HG02885 (cell line): ENCODE data around the gene WNT10A.
"Not testable (repeated sequence)": the region's sequence is repeated elsewhere in the genome, so short reads cannot be mapped to it uniquely, and the experiment has no call there.

Experiments
- ATAC-seq: cut with Tn5 transposase; IDR thresholded peaks from one replicate; pipeline ENCODE4 v1.9.1; 2021; ENCODE audit warnings: mild to moderate bottlenecking; ENCODE audit not compliant: unreplicated experiment, poor library complexity

The WNT10A gene

DNA sequence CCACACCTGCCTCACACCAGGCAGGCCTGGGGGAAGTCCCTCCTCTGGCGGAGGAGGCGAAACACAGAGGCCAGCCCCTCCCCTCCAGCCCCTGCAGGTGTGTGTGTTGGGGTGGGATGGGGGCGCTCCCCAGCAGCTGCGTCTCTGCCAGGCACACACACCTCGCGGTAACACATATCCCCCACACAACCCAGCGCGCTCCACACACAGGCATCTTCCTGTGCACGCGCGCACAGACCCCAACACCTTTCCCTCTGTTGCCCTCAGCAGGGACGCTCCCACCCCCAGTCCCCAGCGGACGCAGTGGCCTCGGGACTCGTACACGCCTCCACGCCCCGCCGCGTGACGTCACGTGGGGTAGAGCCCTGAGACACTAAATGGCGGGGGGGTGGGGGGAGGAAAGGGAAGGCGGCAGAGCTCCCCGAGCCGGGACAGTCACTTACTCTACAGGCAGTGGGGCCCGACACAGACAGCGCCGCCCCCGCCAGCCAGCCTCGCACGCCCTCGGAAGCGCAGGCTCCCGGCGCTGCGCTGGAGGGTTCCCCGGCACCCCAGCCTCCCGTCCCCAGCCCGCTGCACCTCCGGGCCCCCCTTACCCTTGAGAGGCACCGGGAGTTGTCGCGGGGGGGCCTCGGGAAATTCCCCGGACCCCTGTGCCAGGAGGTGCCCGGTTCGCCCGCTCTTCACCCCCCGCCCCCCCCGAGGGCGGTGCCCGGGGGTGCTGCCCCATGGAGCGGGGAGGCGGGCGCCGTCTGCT is at the start of gene WNT10A:
Gene WNT10A, plus strand, starts transcription at position 751 of the 757 bp plus-strand sequence. CDS start 144 bp downstream, outside the sequence.
- ATAC-seq = peak; percentile 76

DNA sequence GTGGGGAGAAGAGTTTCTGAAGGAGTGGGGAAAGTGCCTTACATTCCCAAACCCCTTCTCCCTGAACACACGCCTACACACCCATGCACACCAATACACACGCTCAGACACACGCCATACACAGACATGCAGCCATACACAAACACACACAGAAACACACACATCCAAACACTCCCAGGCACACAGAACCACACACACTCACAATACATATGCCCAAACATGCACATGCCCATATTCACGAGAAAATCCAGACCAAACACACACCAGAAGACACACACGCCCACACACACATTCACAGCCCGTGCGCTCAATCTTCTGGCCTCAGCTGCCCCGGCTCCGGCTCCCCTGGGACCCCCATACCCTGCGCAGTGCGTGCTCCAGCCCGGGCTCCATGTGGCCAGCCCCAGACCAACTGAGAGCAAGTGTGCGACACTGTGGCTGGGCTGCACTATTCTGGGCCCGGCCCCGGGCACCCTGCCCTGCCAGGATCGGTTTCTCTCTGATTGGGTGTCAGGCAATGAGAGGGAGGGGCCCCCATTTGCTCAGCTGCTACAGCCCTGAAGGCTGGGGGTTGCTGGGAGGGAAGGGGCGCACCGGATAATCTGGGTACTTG is 49.2 kb upstream of the WNT10A start, which contains the start of gene PRKAG3:
Gene PRKAG3, minus strand, starts transcription at position 426 of the 613 bp plus-strand sequence.
- no peak for ATAC-seq

DNA sequence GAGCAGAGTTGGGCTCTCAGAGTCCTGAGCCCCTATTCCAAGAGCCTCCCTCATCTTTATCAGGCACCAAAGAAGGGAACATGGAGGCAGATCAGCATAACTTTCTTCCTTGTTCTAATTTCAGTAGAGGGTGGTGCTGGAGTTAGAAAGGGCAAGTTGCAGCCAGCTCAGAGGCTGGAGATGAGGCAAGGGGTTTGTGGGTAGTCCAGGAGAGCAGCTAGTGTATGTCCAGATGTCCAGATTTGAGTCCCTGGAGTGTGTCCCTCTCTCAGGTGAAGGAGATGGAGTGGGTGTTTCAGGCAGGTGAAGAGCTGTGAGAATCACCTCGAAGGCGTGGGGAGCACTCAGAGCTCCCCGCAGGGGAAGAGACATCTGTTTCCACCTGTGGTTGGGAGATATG is 48.6 kb upstream of the WNT10A start:
- no peak for ATAC-seq

DNA sequence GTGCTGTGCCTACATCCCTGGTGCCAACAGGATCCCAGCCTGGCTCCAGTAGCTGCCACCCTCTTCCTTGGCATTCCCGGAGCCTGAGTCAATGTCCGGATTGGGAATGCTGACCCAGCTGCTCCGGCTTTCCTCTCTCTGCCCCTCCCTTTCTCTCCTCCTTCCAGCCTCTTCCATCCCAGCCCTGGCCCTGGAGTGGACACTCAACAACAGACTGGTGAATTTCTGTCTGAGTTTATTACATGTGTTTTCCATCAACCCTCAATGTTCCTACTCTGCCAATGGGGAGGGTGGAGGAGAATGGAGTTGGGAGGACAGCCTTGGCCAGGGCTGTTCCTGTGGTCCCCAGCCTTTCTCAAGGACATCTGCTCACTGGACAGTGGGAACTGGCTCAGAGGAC is 48.1 kb upstream of the WNT10A start:
- ATAC-seq = no peak

DNA sequence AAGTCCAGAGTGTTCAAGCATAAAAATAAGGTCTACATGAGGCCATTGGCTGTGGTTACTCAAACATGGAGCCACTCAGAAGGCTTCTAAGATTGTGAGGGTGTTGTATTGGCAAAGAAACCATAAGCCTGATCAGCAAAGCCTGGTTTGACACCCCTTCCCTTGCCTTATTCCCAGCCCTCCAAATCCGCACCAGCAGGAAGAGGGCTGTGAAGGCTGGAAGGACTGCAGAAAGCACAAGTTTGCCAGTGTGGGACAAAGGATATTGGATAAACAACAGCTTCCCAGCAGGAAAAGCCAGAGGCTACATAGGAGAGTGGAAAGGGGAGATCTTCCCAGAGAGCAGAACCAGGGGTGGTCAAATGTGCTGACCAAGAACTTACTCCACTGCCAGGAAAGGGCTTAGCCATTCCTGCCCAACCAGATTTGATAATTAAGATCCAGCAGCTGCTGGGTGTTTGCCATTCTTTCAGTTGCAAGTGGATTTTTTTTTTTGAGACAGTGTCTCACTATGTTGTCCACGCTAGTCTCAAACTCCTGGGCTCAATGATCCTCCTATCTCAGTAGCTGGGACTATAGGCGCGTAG is 47.5 kb upstream of the WNT10A start:
- ATAC-seq = no peak

DNA sequence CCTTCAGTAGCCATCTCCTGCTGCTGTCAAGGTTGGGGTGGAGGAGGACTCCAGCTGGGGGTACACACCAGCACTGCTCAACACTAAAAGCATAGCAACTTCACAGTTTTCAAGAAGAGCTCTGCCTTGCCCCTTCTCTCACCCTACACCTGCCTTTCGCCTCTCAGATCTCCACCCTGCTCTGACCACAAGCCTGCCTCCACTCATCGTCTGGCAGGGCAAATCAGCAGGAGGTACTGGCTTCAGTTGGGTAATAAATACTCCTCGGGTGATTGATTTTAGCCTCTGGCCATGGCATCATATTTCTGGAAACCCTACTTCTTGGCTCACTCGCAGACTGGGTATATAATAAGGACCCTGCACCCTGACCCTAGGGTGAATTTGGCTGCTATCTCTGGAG is 46.0 kb upstream of the WNT10A start:
- no peak for ATAC-seq

DNA sequence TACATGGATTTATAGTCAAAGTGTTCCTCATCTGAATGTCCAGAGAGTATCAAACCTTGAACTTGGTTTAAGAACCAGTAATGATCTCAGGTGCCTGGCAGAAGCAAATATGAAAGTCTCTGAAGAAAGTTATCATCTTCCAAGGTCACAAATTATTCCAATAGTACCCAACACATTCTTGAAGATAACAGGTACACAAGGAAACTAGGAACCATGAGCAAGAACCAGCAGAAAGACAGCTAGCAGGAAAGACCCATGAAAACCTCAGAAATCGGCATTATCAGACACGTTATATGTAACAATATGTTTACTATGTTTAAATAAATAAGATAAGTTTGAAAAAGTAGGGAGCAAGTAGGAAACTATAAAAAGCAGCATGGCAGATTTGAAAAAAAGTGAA is 43.2 kb upstream of the WNT10A start:
- ATAC-seq = no peak

DNA sequence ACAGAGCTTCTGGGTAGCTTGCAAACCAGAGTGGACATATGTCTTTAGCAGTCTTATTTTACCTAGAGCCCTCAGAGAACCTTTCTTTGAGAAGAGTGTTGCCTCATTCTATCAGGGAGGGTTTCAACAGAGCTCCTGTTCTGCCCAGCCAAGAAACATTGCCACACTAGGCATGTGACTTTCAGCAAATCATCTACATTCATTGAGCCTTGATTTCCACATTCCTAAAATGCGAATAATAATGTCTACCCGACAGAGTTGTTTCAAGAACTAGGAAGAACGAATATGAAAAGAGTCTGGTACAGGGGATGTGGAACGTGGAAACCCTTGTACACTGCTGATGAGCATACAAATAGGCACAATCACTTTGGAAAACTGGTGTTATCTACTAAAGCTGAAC is 41.2 kb upstream of the WNT10A start:
- no peak for ATAC-seq

DNA sequence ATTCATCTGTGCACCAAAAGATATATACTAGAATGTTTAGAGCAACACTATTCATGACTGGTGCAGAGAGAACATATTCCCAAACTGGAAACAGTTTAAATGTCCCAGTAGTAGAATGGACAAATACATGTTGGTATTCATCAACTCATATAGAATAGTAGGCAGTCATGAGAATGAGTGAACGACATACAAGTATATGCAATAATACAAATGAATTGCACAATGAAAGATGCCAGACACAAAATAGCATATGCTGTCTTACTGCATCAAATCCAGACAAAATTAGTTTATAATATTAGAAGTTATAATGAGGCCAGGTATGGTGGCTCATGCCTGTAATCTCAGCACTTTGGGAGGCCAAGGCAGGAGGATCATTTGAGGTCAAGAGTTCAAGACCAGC is 40.8 kb upstream of the WNT10A start:
- ATAC-seq = no peak

DNA sequence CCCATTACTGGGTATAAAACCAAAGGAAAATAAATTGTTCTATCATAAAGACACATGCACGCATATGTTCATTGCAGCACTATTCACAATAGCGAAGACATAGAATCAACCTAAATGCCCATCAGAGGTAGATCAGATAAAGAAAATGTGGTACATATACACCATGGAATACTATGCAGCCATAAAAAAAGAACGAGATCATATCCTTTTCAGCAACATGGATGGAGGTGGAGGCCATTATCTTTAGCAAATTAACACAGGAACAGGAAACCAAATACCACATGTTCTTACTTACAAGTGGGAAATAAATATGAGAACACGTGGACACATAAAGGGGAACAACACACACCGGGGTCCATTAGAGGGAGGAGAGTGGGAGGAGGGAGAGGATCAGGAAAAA is 36.3 kb upstream of the WNT10A start:
- not testable (repeated sequence) for ATAC-seq

DNA sequence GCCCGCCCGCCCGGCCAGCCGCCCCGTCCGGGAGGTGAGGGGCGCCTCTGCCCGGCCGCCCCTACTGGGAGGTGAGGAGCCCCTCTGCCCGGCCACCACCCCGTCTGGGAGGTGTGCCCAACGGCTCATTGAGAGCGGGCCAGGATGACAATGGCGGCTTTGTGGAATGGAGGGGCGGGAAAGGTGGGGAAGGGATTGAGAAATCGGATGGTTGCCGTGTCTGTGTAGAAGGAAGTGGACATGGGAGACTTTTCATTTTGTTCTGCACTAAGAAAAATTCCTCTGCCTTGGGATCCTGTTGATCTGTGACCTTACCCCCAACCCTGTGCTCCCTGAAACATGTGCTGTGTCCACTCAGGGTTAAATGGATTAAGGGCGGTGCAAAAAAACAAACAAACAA is 33.7 kb upstream of the WNT10A start:
- ATAC-seq = not testable (repeated sequence)

DNA sequence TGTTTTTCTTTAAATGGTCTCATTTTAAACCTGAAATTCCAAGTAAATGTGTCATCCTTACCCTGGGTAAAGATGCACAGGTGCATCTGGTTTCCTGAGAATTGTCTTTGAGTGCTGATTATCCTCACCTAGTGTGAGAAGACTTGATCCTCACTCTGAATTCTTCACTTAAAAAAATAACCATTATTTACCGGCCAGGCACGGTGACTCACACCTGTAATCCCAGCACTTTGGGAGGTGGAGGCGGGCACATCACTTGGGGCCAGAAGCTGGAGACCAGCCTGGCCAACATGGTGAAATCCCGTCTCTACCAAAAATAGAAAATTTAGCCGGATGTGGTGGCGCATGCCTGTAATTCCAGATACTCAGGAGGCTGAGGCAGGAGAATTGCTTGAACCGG is 30.9 kb upstream of the WNT10A start:
- no peak for ATAC-seq

DNA sequence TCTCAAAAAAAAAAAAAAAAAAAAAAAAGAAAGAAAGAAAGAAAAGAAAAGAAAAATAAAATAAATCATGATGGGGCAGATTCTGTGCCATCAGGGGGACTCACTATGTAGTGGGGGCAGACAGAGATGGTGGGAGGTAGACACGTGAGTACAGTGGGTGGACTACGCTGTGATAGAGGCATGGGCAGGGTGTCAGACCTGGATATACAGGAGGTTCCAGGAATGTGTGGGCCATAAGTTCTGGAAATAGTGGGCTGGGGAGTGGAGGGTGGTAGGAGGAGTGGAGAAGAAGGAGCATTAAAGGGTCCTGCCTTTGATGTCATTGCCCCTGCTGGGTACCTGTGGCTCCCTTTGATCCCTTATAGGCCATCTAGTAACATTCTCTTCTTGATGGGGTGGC is 29.9 kb upstream of the WNT10A start:
- no peak for ATAC-seq

DNA sequence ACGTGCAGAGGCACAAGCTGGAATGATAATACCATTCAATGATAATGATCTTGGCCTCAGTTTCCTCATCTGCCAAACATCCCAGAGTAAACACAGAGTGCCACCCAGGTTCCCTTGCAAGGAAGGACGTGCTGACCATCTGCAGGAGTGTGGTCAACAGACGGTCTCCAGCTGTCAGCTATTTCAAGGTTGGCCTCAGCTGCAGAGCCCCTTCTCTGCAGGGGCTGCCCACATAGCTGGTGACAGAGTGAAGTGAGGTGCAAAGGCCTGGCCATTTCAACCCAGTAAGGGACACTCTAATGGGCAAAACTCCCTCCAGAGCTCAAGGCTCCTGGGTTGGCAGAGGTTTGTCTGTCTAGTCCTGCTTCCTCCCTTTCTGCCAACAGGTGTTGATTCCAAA is 29.4 kb upstream of the WNT10A start:
- ATAC-seq = no peak

DNA sequence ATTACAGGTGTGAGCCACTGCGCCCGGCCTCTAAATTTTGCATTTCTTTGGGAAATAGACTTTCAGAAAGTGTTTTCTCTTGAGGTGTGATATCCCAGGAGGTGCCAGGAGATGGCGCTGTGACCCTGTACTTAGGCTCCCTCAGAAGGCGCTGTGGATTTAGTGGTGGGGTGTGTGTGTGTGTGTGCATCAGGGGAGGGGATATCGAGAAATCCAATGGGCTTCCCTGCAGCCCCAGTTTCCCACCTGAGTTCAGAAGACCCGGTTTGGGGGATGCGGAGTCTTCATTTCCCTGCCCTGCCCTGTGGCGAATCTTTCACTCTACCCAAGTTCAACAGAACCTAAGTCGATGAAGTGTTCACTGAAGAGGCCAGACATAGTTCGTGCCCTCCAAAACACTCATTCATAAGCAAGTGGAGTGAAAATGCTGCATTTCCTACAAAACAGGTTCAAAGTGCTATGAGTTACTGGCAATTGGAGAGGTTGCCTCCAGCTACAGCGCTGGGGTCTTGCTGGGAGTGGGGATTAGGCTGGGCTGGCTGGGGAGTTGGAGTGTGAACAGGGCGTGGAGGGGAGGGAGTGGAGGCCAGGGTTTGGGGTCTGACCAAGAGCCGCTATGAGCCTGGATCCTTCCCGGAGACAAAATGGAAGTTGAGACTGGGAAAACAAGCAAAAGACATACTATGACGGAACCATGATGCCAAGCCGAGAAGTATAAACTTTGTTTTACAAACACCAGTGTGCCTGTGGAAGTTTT is 27.6 kb upstream of the WNT10A start:
- no peak for ATAC-seq

DNA sequence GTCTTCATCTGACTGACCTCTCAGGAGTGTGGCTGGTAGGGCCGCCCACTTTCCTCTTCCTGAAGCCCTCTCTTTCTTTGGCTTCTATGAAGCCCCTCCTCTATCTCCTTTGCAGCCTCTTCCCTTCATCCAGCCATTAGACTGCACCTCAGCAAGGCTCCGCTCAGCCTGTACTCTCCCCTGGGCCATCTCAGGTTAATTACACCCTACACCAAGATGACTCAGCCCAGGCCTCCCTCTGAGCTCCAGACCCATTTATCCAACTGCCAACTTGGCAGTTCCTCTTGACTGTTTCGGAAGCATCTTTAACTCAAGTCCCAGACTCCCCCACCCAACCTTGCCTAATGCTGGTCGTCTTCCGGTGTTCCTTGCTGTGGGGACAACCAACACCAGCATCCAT is 26.9 kb upstream of the WNT10A start:
- no peak for ATAC-seq

DNA sequence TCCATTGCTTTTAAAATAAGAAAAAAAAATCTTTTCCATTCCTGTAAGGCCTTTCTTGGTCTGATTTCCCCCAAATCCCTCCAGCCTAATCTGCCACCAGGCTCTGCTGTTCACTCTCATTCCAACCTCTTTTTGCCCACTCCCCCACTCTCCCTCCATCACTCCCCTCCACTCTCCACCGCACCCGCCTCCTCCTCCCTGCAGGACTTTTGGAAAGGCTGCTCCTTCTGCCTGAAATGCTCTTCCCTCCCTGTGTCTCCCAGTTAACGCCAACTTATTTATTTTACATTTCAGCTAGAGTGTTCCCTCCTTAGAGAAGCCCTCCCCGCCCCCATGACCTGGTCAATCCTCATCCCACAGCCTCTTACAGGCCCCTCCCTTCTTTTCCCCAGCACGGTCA is 25.8 kb upstream of the WNT10A start:
- no peak for ATAC-seq

DNA sequence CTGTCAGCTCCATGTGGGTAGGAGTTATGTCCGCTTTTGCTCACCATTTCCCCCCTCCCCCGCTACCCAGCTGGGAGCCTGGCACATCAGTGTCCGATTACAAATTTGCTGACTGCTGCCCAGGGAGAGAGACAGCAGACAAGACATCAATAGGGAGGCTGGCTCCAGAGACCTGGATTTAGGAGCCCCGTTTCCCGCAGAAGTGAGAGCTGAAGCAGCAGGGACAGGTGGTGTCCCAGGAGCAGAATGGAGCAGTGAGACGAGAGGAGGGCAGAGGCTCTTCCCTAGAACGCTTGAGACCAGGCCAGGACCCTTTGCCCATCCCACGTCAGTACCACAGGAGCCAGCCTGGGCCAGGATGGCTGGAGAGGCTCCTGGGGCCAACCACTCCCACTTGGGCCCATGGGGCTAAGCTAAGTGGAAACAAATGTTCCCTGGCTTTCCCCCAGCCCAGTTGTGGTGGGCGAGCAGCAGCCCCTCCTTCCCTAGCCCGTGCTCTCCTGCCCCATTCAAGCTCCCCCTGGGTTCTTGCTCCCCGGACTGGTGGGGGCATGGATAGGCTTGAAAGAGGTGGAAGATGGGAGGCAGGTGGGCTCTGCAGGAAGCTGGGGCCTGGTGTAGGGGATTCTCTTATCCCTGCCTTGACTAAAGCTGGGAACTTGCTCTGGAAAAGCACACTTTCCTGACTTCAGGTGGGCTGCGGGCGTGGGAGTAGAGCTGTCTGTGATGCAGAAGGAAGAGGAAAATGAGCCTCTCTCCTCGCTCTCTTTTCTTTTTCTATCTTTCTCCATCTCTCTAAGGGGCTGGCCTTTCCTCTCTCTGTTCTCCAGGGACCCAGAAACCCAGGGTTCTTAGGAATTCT is 25.1 kb upstream of the WNT10A start:
- ATAC-seq = no peak

DNA sequence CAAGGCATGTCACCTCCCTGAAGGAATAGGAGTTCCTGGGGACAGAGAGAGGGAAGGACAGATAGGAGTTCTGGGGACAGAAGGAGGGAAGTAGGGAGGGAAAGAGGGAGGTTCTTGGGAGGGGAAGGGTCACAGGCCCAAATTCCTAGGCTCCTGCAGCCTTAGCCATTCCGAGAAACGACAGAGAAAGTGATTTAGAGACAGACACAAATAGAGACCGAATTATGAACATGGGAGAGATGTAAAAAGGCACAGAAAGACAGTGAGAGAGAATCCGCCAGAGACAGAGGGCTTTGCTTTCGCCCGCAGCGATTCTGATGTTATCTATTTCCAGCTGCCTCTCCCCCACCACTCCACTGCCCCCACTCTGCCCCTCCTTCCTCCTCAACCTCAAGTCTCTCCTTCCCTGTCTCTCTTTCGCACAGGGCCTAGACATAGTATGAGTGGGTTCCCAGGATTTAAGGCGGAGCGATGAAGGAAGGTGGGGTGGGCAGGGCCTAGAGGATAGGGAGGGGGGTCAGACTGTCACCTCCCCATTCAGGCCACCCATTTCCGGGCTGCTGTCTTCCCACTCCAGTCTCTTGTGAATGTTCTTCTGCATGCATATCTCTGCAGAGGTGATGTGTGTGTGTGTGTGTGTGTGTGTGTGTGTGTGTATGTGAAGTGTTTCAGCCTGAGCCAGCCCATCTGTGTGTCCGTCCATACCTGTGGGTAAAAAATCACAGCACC is 24.3 kb upstream of the WNT10A start:
- no peak for ATAC-seq

DNA sequence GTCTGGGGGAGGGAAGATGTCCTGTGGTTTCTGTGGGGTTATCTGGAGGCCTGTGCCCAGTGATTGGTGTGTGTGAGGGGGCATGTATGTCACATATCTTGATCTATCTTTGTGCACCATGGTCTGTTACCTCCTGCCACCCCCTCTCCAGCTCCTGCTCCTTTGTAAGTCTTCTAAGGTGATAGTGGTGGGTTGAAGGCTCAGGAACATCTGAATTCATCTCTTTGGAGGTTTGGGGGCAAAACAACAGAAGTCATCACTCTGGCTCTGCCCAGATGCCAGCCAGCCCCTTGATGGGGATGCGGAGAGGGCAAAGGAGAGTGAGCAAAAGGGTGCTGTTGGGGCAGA is 23.8 kb upstream of the WNT10A start:
- ATAC-seq = no peak
